ENCODE results near the gene MYO9B.

DNA sequence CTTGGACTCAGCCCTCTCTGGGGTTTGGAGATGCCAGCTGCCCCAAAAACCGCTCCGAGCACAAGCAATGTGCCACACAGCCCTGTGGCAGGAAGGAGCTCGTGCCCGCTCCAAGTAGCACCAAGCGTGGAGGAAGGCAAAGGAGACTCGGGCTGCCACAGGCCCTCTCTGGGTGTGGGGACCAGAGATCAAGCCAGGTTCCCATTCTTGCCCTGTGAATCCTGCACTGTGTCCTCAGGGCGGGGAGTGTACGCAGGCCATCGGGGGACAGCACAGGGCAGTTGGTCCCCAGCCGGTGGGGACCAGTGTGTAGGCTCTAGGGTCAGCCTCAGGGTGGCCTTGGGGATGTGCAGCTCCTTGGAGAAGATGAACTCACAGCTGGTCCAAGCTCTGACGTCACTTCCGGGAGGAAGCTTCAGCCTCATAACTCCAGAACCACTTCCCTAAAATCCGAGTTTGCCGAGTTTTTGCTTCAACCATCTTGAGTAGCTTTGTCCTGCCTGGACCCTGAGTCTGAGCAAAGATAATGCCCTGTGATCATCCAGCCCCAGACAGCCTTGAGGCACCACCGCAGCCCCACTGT is 39.6 kb upstream of the MYO9B start:
- TF ChIP-seq CTCF (IDR thresholded peaks at IDR 0.05; ENCODE audit: borderline replicate concordance, extremely low read depth, low read length, poor library complexity, severe bottlenecking): no peak
- TF ChIP-seq EZH2 (IDR thresholded peaks at IDR 0.05; ENCODE audit: borderline replicate concordance, low read depth, low read length, severe bottlenecking): no peak

Data from DND-41 (cell line).